ENCODE measurements around the gene CRELD2.

CRELD2 gene

DNA sequence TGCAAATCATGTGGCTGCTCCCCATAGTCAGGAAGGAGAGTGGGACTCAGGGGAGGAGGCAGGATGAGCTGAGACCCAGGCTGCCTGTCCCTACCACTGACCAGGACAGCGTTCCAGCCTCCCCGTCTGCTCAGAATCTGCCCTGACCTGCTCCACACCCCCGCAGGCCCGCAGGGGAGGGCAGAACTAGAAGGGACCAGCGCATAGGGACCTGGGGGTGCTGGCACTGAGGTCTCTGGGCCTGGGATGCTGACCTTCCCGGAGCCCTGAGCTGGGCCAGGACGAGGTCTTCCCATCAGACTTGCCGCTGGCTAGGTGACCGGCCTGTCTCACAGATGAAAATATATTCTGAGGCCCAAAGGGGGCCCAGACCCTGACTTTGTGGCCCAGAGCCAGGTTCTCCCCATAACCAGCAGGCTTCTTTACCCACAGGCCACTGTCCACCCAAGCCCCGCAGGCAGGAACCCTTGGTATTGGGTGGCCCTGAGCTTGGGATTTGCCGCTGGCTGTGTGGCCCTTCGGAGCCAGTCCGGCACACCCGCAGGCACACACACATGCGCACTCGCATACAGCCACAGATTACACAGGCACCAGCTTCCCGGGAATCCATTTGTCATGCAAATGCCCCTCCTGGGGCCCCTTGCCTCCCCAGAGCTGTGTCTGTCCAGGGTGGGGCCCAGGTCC is 28.3 kb downstream of the CRELD2 start:
- DNase-seq (ENCODE audit: low spot score): no peak

DNA sequence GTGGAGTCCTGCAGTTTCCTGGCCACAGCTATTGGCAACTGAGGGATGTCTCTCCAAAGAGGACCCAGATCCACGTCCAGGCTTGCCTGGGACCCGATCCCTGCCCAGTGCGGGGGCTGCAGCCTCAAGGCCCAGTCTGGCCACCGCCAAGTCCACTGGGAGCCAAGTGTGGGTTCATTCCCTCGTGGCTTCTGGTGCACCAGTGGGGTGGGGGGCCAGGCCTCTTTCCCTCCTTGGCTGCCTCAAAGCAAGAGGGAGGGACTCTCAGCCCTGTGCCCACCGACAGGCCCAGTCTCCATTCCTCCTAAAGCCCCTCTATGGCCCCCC is 28.8 kb downstream of the CRELD2 start:
- no peak for DNase-seq (ENCODE audit: low spot score)

DNA sequence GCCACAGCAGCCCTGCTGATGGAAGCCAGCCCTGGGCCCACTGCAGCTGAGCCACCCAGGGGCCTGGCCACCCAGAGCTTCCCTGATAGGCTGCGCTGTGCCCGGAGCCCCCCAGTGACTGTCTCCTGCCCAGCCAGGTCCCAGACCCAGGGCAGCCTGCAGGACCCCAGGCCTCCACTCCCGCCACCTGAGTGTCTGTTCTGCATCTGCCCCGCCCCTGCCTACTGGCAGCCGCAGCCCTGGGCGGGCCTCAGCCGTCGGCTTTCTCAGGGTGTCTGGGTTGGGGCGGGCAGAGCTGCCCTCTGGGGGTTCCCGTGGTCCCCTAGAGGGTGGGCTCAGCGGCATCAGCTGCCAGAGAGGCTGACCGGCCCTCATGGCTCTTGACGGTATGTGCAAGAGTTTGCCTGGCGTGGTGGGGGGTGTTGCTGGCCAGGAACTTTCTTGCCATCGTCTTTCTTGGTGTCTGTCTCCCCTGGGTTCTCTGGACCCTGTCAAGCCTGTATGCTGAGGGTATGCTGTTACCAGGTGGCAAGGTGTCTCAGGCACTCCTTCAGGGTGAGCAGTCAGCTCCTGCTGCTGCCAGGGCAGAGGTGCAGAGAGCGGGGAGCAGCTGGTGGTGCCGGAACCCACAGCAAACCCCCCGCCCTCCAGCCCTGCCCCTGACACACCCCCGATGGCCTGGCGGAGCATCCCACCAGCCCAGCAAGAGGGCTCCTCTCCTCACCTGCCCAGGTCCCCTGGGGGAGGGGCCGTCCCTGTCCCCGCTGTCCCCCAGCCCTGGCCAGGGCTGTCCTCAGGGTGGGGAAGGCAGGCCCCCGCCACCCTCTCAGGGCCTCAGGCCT is 29.9 kb downstream of the CRELD2 start:
- DNase-seq (ENCODE audit: low spot score): no peak

DNA sequence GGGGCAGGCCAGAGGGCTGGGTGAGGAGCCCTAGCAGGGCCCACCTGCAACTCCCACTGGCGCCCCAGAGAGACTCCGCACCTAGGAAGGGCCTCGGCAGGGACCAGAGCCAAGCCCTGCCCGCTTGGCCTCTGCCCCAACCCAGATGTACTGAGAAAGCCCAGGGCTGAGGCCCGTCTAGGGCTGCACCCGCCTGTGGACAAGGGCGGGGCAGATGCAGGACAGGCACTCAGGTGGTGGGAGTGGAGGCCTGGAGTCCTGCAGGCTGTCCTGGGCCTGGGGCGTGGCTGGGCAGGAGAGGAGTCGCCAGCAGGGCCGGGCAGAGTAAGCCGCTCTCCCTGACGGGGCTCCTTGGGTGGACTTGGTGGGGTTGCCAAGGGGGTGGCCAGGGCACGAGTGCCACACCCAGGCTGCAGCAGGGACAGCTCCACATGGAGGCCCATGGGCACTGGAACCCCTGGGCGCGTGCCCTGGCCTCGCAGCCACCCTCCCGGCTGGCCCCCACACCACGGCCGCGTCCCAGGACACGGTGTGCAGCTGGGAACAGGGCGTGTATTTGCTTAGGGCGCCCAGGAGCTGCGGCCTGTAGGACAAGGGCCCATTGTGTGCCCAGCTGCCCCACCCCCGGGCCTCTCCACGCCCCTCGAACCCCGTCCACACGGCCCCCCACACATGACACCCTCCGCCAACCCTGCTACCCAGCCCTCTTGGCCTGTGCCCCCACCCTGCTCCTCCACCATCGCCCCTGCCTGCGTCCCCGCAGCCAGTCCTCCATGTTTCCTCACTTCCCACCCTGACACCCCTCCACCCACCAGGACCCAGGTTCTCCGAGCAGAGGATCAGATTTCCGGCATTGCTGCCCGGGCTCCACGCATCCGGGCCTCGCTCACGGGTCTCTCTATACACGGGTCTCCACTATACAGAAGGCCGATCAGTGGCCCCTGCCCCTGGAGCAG is 30.8 kb downstream of the CRELD2 start:
- DNase-seq (ENCODE audit: low spot score): no peak

DNA sequence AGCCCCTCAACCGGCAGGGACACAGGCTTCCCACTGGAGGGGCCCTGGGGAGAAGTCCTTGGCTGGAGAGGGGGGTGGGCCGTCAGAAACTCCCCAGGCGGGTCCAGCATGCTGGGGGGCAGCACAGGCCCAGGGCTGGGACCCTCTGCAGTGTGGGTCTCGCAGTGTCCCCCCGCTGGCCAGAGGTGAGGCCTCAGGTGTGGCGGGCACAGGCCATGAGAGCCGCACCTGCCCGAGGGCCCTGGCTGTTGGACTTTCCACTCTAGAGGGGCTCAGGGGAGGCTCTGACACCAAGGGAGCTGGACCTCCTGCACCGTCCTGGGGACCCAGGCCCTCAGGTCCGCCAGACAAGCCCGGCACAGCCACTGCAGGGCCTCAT is 31.5 kb downstream of the CRELD2 start:
- no peak for DNase-seq (ENCODE audit: low spot score)

DNA sequence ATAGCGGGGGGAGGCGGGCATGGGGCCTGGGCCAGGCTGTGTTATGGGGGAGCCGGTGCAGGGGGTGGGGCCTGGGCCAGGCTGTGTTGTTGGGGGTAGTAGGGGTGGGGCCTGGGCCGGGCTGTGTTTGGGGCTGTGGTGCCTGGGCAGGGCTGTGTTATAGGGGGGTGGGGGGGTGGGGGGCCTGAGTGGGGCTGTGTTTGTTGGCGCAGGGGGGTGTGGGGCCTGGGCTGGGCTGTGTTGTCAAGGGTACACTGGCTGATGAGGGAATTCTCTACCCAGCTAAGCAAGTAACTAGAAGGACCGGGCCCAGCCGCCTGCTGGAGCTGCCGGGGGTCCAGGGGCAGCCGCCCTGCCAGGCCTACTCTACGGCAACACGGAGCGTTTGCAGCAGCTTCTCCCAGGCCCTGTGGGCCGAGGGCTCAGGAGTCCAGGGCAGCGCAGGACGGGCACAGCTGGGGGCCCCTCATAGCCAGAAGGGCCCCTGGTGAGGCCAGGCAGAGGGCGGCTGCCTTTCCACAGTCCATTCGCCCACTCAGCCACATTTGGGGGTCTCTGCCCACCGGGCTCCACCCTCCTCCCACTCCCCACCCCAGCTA is 32.1 kb downstream of the CRELD2 start:
- DNase-seq (ENCODE audit: low spot score): no peak

DNA sequence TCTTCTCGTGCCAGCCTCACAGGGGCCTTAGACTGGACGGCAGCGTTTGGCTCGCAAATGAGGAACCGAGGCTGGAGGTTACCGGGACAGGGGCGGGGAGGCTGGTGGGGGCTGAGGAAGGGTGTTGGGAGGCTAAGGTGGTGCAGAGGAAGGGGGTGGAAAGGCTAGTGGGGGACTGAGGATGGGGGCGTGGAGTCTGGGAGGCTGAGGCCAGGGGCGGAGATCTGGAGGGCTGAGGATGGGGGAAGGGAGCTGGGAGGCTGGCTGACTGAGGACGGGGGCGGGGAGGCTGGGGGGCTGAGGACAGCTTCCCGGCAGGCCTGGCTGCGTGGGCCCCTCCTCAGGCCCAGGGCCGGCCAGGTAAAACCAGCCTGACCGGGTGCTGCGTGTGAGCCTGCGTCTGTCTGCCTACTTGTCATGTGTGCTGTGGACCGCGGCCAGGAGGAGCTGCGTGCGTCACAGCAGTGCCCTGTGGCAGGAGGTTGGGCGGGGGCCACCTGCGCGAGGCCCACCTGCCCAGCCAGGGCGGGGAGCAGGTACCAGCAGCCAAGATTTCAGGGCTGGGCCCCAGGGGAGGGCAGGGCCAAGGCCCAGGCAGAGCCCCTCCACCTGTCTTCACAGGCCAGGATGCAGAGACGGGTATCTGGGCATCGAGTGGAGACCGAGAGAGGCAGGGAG is 32.7 kb downstream of the CRELD2 start:
- no peak for DNase-seq (ENCODE audit: low spot score)

DNA sequence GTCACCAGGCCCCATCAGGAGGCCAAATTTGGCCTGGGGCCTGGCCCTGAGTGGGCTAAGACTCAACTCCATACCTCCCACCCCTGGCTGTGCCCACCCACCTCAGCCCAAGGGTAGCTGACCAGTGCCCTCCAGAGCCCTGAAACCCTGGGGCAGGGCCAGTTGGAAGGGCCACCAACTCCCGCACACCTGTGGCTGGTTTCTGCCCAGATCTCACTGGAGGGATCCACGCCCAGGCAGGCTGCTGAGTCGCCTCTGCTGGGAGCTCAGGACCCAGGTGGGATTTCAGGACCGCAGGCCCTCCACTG is 33.2 kb downstream of the CRELD2 start:
- no peak for DNase-seq (ENCODE audit: low spot score)

DNA sequence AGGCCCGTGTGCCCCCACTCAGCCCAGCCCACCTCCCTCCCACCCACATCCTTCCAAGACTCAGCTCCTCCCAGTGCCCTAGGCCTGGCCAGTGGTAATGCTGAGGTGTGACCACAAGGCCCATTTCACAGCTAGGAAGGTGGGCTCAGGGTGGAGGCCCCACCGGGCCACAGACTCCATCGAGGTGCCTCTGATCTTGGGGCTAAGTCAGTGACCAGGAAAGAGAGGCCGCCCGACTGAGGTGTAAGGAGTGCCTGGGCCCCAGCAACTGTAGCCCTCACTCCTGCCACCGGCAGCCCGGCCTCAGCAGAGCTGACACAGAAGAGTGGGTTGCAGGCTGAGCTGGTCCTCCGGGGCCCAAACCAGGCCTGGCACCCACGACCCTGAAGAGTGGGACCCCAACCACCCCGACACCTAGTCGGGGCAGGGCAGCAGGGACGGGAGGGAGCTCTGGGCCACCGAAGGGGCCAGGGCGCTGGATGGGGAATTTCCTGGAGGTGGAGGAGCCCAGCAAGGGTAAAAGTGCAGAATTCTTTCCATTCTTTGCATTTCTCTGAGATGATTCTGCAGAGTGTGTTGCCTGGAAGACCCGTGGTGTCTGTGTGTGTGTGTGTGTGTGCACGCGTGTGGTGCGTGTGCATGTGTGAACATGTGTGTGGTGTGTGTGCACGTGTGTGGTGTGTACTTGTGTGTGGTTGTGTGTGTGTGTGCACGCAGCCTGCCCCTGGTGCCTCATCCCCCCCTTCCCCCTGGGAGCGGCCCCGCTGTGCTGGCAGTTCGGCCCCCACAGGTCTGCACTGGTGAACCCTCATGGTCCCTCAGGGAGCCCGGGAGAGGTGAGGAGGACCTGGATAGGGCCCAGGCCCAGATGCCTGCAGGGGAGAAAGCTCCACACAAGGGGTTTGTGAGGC is 33.8 kb downstream of the CRELD2 start:
- no peak for DNase-seq (ENCODE audit: low spot score)

DNA sequence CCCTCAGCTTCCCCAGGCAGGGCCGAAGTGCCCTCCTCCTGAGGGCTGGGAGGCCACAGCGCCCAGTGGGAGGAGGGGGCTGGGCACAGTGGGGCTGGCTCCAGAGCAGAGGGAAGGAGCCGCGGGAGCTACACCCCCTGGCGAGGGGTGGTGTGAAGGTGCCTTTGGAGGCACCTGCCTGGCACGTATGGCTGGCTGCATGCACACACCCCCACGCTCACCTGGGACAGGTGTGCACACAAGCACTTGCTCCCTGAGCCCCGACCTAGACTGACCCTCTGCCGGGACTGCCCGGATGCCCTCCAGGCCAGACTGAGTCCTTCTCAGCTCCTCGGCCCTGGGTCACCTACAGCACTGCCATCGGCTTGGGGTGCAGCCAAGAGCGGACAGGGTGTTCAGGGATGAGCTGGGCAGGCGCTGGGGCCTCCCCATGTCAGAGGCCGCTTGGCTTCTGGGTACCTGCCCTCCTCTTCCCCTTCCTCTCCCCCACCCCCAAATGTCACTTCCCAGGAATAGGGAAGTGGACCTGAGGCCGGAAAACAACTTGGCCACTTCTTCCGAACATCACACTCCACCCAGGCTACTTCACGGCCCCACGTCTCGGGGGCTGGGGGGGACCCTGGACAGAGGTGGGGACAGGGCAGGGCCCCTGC is 34.7 kb downstream of the CRELD2 start:
- no peak for DNase-seq (ENCODE audit: low spot score)

DNA sequence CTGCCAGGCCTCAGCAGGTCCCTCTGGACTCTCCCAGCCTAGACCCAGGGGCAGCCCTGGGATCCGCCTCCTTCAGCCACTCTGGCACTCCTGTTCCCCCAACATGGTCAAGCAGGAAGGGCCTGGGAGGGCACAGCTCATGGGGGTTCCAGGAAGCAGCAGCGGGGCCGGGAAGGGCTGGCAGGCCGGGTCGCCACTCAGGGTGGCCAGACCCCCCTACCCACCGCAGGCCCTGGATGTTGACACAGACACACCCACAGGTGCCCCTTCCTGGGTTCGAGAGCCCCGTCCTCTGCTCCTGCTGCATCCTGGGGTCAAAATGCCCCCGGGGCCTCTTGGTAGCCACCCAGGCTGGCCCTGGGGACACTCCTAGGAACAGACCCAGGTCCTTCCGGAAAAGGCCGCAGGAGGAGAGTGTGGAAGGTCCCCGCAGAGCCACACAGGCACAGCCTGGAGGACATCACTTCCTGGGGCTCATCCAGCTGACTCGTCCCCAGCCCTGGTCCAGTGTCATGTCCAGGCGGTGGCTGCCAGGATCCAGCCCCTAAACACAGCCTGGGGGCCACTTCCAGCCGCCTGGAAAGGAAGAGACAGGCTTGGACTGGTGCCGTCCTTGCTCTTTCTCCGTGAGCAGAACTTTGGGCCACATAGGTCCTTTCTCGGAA is 35.4 kb downstream of the CRELD2 start:
- DNase-seq (ENCODE audit: low spot score): no peak

DNA sequence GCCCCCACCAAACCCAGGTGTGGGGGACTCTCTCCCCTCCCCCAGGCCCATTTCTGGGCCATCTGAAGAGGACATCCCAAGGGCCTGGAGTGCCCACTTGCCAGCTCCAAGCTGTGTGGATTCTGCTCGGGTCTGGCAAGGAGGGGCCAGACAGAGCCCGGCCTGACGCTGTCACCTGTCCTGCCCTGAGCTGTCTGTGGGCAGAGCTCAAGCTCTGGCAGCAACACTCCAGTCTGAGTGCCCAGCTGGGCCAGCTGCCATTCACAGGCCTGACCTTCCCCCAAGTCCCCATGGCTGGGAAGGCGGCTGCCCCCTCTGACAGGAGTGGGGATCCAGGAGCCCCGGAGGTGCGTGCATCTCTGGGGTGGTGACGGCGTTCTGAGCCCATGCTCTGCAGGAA is 35.9 kb downstream of the CRELD2 start:
- no peak for DNase-seq (ENCODE audit: low spot score)

DNA sequence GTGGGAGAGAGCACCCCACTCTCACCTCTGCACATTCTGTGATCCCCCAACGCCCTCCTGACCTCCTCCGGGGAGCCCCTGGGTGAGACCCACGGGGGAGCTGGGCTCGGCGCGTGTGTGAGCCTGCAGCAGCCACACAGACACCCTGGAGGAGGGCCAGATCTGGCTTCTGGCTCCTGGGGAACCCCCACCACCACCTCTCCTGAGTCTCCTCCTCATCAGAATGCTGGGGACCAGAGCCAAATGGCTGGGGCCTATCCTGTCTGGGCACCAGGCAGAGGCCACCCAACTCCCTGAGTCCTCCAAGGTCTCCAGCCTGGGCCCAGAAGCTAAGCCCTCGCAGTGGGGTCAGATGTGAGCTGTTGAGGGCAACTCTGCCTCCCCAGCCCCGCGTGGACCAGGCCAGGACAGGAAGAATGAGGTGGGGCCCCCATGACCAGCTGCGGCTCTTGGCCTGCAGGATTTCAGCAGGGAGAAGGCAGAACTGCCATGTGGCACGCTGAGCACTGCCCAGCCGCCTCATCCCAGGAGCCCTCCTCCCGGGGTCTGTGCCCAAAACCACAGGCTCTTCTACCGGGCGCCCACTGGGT is 36.7 kb downstream of the CRELD2 start:
- DNase-seq (ENCODE audit: low spot score): no peak

DNA sequence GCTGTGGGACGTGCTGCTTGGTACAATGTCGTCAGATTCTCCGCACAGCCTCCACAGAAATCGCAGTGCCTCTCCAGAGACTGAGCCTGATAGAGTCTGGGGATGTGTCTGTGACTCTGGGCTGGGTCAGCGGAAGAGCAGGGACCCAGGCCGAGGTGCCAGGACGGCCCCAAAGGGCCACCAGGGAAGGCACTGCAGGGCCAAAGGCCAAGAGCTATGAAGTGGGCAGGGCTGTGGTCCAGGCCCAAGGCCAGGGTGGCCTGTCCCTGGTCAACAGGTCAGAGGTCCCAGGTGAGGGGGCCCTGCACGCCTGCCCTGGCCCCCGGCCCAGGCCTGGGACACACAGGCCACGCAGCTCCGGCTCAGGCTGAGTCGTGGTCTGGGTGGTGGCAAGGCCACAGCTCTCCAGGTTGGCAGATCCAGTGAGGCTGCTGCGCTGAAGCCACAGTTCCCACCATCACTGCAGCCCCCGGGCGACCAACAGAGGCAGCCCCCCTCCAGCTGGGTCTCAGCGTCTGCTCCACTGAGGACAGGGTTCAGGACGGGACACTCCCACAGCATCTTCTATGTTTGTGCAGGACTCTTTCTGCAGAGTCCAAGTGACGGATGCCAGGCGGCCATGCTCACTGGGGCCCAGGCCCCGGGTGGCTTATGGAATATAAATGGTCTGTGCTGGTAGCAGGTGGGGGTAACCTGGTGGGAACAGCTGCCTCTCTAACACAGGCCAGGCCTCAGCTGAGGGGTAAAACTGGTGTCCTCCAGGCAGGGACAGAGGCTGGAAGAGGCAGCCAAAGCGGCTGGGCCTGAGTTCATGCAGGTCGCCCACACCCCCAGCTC is 37.4 kb downstream of the CRELD2 start:
- DNase-seq (ENCODE audit: low spot score): no peak

DNA sequence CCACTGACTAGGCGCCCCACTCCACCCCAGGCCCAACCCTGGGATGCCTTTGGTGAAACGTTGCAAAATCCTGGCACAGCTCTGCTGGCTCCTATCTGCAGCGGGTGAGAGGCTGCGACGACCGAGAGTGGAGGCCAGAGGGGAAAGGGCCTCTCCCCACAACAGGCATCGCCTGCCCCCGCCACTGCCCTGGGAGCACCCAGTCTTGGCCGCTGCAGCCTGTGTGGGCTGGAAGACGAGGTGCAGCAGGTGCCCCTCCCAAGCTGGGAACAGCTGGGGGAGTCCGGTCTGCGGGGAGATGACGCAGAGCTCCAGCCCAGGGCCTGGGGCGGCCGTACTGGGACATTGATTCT is 38.0 kb downstream of the CRELD2 start:
- no peak for DNase-seq (ENCODE audit: low spot score)

DNA sequence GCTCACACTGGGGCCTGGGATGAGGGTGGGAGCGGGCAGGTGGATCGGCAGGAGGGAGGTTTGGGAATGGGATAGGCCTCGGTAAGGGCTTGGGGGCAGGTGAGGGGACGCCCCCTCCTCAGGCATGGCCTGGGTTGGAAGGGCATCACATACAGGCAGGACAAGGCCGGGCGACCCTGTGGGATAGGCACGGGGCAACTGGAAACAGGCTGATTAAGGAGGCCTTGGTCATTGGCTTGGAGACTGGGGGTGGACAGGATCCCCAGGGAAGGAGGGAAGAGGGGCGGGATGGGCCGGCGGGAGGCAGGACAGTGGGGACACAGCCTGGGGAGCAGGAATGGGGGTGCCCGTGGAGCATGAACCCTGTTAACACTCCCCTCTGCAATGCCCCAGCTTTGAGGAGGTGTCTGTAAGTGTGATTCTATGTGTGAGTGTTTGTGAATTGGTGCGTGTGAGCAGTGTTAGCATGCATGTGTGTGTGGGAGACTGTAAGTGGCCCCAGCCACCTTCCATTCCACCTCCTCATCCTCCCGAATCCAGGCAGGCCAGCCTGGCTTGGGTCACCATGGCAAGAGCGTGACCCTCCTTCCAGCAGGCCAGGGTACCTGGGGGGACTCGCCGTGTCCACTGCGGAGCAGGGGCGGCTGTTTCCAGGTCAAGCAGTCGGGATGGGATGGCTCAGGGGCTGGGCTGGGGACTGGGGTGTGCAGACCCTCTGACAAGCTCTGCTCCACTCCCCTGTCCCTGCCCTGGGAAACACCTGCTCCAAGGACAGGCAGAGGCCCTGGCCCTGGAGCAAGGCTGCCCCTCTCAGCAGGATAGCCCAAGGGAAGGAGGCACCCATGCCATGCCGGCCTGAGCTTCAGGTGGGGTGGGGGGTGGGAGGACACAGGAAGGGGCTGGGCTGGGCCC is 38.7 kb downstream of the CRELD2 start:
- DNase-seq (ENCODE audit: low spot score): no peak

DNA sequence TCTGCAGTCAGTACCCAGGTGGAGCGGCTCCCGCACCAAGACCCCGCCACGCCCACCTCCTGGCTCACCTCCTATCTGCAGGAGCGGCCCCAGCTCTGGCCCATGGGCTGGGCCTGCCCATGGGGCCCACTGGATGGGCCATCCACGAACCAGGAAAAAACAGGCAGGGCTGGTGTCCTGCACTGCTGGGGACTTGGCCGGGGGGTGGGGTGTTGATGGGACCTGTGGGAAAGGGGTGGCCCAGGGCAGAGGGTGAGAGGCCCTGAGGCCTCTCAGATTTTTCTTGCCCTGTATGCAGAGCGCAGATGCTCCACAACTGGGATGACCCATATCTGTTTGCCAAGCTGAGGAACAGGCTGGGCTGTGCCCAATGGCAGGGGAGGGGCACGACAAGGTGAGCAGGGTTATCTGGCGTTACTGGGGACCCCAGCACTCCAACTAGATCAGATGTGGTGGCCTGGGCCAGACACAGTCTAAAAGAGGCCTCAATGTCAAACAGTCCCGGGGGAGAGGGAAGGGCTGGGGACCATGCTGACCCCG is 39.5 kb downstream of the CRELD2 start:
- no peak for DNase-seq (ENCODE audit: low spot score)
